ENCODE data around the gene ANKRD33B.

GRCh38 chr5:10681731-10682679 lies 118.1 kb downstream of the ANKRD33B start:
- TF ChIP-seq CTCF (IDR thresholded peaks at IDR 0.05) (no peak), POLR2A (IDR thresholded peaks at IDR 0.05) (no peak)

Measured in heart left ventricle (tissue), 13 donors.